HEK293T (cell line): ENCODE measurements around the gene KCNJ5.
A peak's percentile ranks its signal among the peaks of the same experiment; 100 is the strongest.

Source experiments
- CTCF ChIA-PET: fragments of 350-600 bp; formaldehyde crosslinking; extraction: SDS; loops from one replicate; lab custom pipeline; 2021; ENCODE audit warnings: antibody characterized with exemption, inconsistent platforms; lab: Yijun Ruan, JAX
- POLR2A ChIA-PET: fragments of 350-600 bp; formaldehyde crosslinking; extraction: SDS; loops from one replicate; lab custom pipeline; 2020; ENCODE audit warnings: antibody characterized with exemption, inconsistent platforms; lab: Yijun Ruan, JAX
- DNase-seq: peaks from one replicate; pipeline ENCODE4 v3.0.0; 2012; ENCODE audit warnings: mixed read lengths; ENCODE audit errors: extremely low spot score
- ARNT ChIP-seq: fragments of 450-650 bp; IDR thresholded peaks from 2 replicates; pipeline ENCODE4 v1.6.1; 2017; ENCODE audit warnings: mild to moderate bottlenecking
- BHLHE40 ChIP-seq: fragments of 450-650 bp; IDR thresholded peaks from 2 replicates; pipeline ENCODE4 v1.6.1; 2016; ENCODE audit warnings: mild to moderate bottlenecking, moderate library complexity, borderline replicate concordance
- CTBP1 ChIP-seq: fragments of 450-650 bp; IDR thresholded peaks from 2 replicates; pipeline ENCODE4 v1.6.1; 2016; ENCODE audit warnings: borderline replicate concordance
- ELF4 ChIP-seq: fragments of 450-650 bp; IDR thresholded peaks from 2 replicates; pipeline ENCODE4 v1.6.1; 2017; ENCODE audit warnings: antibody characterized with exemption
- FOXA1 ChIP-seq: fragments of 450-650 bp; IDR thresholded peaks from 2 replicates; pipeline ENCODE4 v1.6.1; 2016; ENCODE audit warnings: mild to moderate bottlenecking
- FOXK2 ChIP-seq: fragments of 450-650 bp; IDR thresholded peaks from 2 replicates; pipeline ENCODE4 v1.6.1; 2016; ENCODE audit warnings: mild to moderate bottlenecking
- FOXM1 ChIP-seq: fragments of 450-650 bp; IDR thresholded peaks from 2 replicates; pipeline ENCODE4 v1.6.1; 2017; ENCODE audit warnings: mild to moderate bottlenecking, borderline replicate concordance
- HDGF ChIP-seq: fragments of 450-650 bp; IDR thresholded peaks from 2 replicates; pipeline ENCODE4 v1.6.1; 2017; ENCODE audit warnings: antibody characterized with exemption, borderline replicate concordance
- L3MBTL2 ChIP-seq: fragments of 450-650 bp; conservative IDR thresholded peaks from 2 replicates; pipeline ENCODE4 v1.6.1; 2016; ENCODE audit warnings: mild to moderate bottlenecking
- LEF1 ChIP-seq: fragments of 450-650 bp; IDR thresholded peaks from 2 replicates; pipeline ENCODE4 v1.6.1; 2017; ENCODE audit warnings: mild to moderate bottlenecking, borderline replicate concordance
- NFRKB ChIP-seq: fragments of 450-650 bp; IDR thresholded peaks from 2 replicates; pipeline ENCODE4 v1.6.1; 2016; ENCODE audit warnings: mild to moderate bottlenecking, moderate library complexity
- PKNOX1 ChIP-seq: fragments of 450-650 bp; IDR thresholded peaks from 2 replicates; pipeline ENCODE4 v1.6.1; 2016
- SP1 ChIP-seq: fragments of 450-650 bp; IDR thresholded peaks from 2 replicates; pipeline ENCODE4 v1.6.1; 2017
- SUZ12 ChIP-seq: fragments of 450-650 bp; IDR thresholded peaks from 2 replicates; pipeline ENCODE4 v1.6.1; 2016; ENCODE audit warnings: mild to moderate bottlenecking
- TARDBP ChIP-seq: fragments of 450-650 bp; IDR thresholded peaks from 2 replicates; pipeline ENCODE4 v1.6.1; 2016
- ZNF384 ChIP-seq: fragments of 450-650 bp; IDR thresholded peaks from 2 replicates; pipeline ENCODE4 v1.6.1; 2016

Gene KCNJ5

GRCh38 chr11:128886406-128887124, 4.6 kb upstream of the KCNJ5 start:
- ChIA-PET CTCF (interaction anchor here (0.7 to 3.8 kb wide), 11 partner anchors 8 to 83 kb away, joined by 3 to 68 read pairs (median 4); no protein-coding TSS in a partner anchor), POLR2A (interaction anchor here (1.7 kb wide), 1 partner anchor 70 kb away, joined by 6 read pairs; no protein-coding TSS in a partner anchor)
- DNase-seq = peak; percentile 28
- TF ChIP-seq HDGF (no peak), ELF4 (no peak), FOXK2 (no peak), BHLHE40 (no peak), CTBP1 (no peak), TARDBP (no peak), FOXA1 (no peak), ARNT (no peak), ZNF384 (no peak), SUZ12 (no peak), PKNOX1 (no peak), SP1 (no peak)

- ChIA-PET CTCF (interaction anchor here (0.6 to 1.8 kb wide), 4 partner anchors 60 to 440 kb away, joined by 3 to 14 read pairs (median 4); no protein-coding TSS in a partner anchor), POLR2A (no interaction called here)
- no peak for TF ChIP-seq SUZ12
- TF ChIP-seq L3MBTL2 = no peak
- TF ChIP-seq FOXK2 = no peak
- no peak for DNase-seq
Measured at GRCh38 chr11:128888034-128888985, 2.8 kb upstream of the KCNJ5 start.

GRCh38 chr11:128889657-128890213, 1.4 kb upstream of the KCNJ5 start:
- ChIA-PET POLR2A (no interaction called here), CTCF (interaction anchor here (1.1 to 1.3 kb wide), 2 partner anchors 16 to 60 kb away, joined by 3 to 4 read pairs; no protein-coding TSS in a partner anchor)
- DNase-seq = no peak
- TF ChIP-seq BHLHE40 (no peak), CTBP1 (no peak)

- DNase-seq = no peak
- no peak for TF ChIP-seq ZNF384
- TF ChIP-seq L3MBTL2 = no peak
- TF ChIP-seq ARNT = no peak
- CTCF ChIA-PET = interaction anchor here (1.1 to 1.3 kb wide), 2 partner anchors 16 to 59 kb away, joined by 3 to 4 read pairs; no protein-coding TSS in a partner anchor
- POLR2A ChIA-PET = no interaction called here
Measured at GRCh38 chr11:128890216-128890542, 977 bp upstream of the KCNJ5 start.

- TF ChIP-seq FOXM1 (no peak), SP1 (no peak), FOXK2 (no peak), ELF4 (no peak), ARNT (no peak), PKNOX1 (no peak), NFRKB (no peak), L3MBTL2 (no peak), BHLHE40 (no peak), LEF1 (no peak), HDGF (no peak), SUZ12 (no peak), ZNF384 (no peak), TARDBP (no peak), CTBP1 (no peak)
- ChIA-PET POLR2A (interaction anchor here (1.0 kb wide), 1 partner anchor 83 kb away, joined by 3 read pairs; no protein-coding TSS in a partner anchor), CTCF (interaction anchor here (1.3 to 1.9 kb wide), 5 partner anchors 8 to 261 kb away, joined by 3 to 12 read pairs (median 4); no protein-coding TSS in a partner anchor)
- no peak for DNase-seq
Measured at GRCh38 chr11:128891913-128892398, 800 bp downstream of the KCNJ5 start.

GRCh38 chr11:128892866-128893565, 1.9 kb downstream of the KCNJ5 start:
- TF ChIP-seq L3MBTL2 (no peak), CTBP1 (no peak), PKNOX1 (no peak), NFRKB (no peak), SUZ12 (no peak), FOXA1 (no peak), BHLHE40 (no peak), ARNT (no peak), HDGF (no peak), LEF1 (no peak)
- ChIA-PET POLR2A (no interaction called here), CTCF (interaction anchor here (0.7 to 1.9 kb wide), 6 partner anchors 9 to 867 kb away, joined by 3 to 12 read pairs (median 4); no protein-coding TSS in a partner anchor)
- no peak for DNase-seq
